Glutamatergic neuron (in vitro differentiated cells): ENCODE results near the gene INS. TPM values are rescaled to one million over a fixed set of nuclear protein-coding genes. Genes with fewer than 3 reads are reported as not detected.
"Not testable (repeated sequence)": the region's sequence is repeated elsewhere in the genome, so short reads cannot be mapped to it uniquely, and the experiment has no call there.

Experiments used
- DNase-seq: peaks from one replicate; pipeline ENCODE4 v3.0.0; 2022
- H3K27ac Mint-ChIP-seq: one replicate; pipeline ENCODE4 v1.8.0; 2020; ENCODE audit warnings: mild to moderate bottlenecking, mixed read lengths, inconsistent platforms; ENCODE audit not compliant: unreplicated experiment
- H3K27me3 Mint-ChIP-seq: one replicate; pipeline ENCODE4 v1.8.0; 2020; ENCODE audit warnings: mild to moderate bottlenecking, moderate library complexity, mixed read lengths, inconsistent platforms; ENCODE audit not compliant: unreplicated experiment
- H3K36me3 Mint-ChIP-seq: one replicate; pipeline ENCODE4 v1.8.0; 2020; ENCODE audit warnings: mild to moderate bottlenecking, mixed read lengths, inconsistent platforms; ENCODE audit not compliant: unreplicated experiment
- H3K4me1 Mint-ChIP-seq: one replicate; pipeline ENCODE4 v1.8.0; 2020; ENCODE audit warnings: mild to moderate bottlenecking, low read depth, mixed read lengths, inconsistent platforms; ENCODE audit not compliant: unreplicated experiment
- H3K4me3 Mint-ChIP-seq: one replicate; pipeline ENCODE4 v1.8.0; 2020; ENCODE audit warnings: mild to moderate bottlenecking, mixed read lengths, inconsistent platforms; ENCODE audit not compliant: unreplicated experiment
- H3K9me3 Mint-ChIP-seq: one replicate; pipeline ENCODE4 v1.8.0; 2020; ENCODE audit warnings: mild to moderate bottlenecking, moderate library complexity, mixed read lengths, inconsistent platforms; ENCODE audit not compliant: unreplicated experiment
- total RNA-seq: library from RNA; stranded (reverse); fragmentation: NEBNext Ultra II Directional; extraction: Animal tissue kit (Norgen Biotek cat#: 25700); gene quantifications from one replicate; pipeline ENCODE4 v1.2.1, GENCODE V29; 2021; ENCODE audit not compliant: unreplicated experiment
- TF ChIP-seq, protein P1 (sequence below): fragments of 200-600 bp; sonication (generic); IDR thresholded peaks from one replicate; pipeline ENCODE4 v1.5.0; 2021; ENCODE audit not compliant: partially characterized antibody, unreplicated experiment

Gene INS
- total RNA-seq, 1 donor from 2014 or later: not detected

DNA sequence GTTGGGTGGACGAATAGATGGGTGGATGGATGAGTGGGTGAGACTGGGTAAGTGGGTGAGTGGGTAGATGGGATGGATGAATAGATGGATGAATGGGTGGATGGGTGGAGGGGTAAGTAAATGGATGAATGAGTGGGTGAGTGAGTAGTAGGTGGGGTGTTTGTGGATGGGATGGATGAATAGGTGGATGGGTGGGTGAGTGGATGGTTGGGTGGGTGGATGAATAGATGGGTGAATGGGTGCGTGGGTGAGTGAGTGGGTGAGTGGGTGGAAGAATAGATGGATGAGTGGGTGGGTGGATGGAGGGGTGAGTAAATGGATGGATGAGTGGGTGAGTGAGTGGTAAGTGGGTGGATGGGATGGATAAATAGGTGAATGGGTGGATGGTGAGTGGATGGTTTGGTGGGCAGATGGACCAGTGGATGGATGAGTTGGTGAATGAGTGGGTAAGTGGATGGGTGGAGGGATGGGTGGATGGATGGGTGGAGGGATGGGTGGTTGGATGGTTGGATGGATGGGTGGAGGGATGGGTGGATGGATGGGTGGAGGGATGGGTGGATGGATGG is 34.4 kb downstream of the INS start:
- H3K4me3 Mint-ChIP-seq: no peak overlapping the region
- peaks cover 4% of the 10 kb centered on the region for H3K4me1 Mint-ChIP-seq
- H3K27me3 Mint-ChIP-seq: peaks cover 5% of the 10 kb centered on the region

DNA sequence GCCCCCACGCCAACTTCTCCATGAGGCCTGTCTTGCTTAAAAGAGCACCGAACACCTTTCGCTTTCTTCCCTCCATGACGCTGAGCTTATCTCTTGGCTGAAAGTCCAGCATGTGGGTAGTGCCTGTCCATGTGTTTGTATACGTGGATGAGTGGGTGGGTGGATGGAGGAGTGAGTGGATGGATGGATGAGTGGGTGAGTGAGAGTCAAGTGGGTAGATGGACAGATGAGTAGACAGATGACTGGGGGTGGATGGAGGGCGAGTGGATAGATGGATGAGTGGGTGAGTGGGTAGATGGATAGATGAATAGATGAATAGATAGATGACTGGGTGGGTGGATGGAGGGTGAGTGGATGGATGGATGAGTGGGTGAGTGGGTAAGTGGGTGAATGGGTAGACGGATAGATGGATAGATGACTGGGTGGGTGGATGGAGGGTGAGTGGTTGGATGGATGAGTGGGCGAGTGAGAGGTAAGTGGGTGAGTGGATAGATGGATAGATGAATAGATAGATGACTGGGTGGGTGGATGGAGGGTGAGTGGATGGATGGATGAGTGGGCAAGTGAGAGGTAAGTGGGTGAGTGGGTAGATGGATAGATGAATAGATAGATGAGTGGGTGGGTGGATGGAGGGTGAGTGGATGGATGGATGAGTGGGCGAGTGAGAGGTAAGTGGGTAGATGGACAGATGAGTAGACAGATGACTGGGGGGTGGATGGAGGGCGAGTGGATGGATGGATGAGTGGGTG is 36.1 kb downstream of the INS start:
- not testable (repeated sequence) for H3K27me3 Mint-ChIP-seq, H3K36me3 Mint-ChIP-seq, H3K4me1 Mint-ChIP-seq, H3K4me3 Mint-ChIP-seq, H3K9me3 Mint-ChIP-seq, DNase-seq
- H3K27ac Mint-ChIP-seq: peak overlapping the region; percentile 55

More for the DNA sequence above, 34.4 kb downstream of the INS start:
- Mint-ChIP-seq H3K36me3 (peaks cover 6% of the 10 kb centered on the region), H3K27ac (no peak overlapping the region), H3K9me3 (peaks cover 5% of the 10 kb centered on the region)
- TF ChIP-seq, protein P1, sequence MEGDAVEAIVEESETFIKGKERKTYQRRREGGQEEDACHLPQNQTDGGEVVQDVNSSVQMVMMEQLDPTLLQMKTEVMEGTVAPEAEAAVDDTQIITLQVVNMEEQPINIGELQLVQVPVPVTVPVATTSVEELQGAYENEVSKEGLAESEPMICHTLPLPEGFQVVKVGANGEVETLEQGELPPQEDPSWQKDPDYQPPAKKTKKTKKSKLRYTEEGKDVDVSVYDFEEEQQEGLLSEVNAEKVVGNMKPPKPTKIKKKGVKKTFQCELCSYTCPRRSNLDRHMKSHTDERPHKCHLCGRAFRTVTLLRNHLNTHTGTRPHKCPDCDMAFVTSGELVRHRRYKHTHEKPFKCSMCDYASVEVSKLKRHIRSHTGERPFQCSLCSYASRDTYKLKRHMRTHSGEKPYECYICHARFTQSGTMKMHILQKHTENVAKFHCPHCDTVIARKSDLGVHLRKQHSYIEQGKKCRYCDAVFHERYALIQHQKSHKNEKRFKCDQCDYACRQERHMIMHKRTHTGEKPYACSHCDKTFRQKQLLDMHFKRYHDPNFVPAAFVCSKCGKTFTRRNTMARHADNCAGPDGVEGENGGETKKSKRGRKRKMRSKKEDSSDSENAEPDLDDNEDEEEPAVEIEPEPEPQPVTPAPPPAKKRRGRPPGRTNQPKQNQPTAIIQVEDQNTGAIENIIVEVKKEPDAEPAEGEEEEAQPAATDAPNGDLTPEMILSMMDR: no peak
- no peak for DNase-seq

DNA sequence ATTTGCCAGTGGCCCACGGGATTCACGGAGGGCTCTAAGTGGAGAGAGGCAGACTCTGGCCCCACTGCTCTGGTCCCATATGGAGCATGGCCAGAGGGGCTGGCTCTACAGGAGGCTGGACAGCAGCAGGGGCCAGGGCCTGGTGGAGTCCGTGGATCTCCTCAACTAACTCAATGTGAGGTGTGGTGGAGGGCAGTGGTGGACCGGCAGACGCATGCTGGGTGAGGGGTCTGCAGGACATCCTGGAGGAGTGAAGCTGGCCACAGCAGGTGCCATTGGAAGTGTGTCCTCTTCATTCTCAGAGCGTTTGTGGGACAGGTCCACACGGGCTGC is 37.4 kb downstream of the INS start:
- peak; percentile 12 for DNase-seq
- H3K4me3 Mint-ChIP-seq: no peak overlapping the region
- peaks cover 3% of the 10 kb centered on the region for H3K9me3 Mint-ChIP-seq
- TF ChIP-seq, protein P1: no peak
- no peaks in the 10 kb centered on the region for H3K36me3 Mint-ChIP-seq
- no peaks in the 10 kb centered on the region for H3K4me1 Mint-ChIP-seq
- H3K27ac Mint-ChIP-seq: no peak overlapping the region
- peaks cover 7% of the 10 kb centered on the region for H3K27me3 Mint-ChIP-seq

DNA sequence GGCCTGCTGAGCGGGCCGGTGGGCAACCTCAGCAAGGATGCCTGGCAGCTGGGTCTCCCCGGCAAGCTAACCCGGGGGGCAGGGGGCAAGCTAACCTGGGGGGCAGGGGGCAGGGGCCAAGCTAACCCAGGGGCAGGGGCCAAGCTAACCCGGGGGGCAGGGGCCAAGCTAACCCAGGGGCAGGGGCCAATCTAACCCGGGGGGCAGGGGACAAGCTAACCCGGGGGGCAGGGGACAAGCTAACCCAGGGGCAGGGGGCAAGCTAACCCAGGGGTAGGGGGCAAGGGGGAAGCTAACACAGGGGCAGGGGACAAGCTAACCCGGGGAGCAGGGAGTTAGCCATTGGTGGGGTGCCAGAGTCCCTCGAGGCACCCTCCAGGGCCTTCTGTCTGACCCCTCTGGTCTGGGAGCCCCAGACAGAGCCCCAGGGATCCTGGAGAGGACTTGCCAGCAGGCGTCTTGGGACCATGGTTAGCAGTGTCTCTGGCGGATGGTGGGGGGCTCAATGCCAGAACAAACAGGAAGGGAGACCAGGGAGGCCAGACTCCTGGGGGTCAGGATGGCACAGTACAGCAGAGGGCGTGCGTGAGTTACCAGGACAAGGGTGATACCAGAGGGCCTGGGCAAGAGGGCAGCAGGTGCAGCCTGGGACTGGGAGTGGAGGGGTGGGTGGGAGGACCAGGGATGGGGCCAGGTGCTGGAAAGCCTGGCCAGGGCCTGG is 37.9 kb downstream of the INS start:
- DNase-seq: peak; percentile 10
- peaks cover 7% of the 10 kb centered on the region for H3K27me3 Mint-ChIP-seq
- H3K27ac Mint-ChIP-seq: no peak overlapping the region
- TF ChIP-seq, protein P1: no peak
- no peaks in the 10 kb centered on the region for H3K36me3 Mint-ChIP-seq
- H3K4me1 Mint-ChIP-seq: no peaks in the 10 kb centered on the region
- no peak overlapping the region for H3K4me3 Mint-ChIP-seq
- H3K9me3 Mint-ChIP-seq: peaks cover 3% of the 10 kb centered on the region

DNA sequence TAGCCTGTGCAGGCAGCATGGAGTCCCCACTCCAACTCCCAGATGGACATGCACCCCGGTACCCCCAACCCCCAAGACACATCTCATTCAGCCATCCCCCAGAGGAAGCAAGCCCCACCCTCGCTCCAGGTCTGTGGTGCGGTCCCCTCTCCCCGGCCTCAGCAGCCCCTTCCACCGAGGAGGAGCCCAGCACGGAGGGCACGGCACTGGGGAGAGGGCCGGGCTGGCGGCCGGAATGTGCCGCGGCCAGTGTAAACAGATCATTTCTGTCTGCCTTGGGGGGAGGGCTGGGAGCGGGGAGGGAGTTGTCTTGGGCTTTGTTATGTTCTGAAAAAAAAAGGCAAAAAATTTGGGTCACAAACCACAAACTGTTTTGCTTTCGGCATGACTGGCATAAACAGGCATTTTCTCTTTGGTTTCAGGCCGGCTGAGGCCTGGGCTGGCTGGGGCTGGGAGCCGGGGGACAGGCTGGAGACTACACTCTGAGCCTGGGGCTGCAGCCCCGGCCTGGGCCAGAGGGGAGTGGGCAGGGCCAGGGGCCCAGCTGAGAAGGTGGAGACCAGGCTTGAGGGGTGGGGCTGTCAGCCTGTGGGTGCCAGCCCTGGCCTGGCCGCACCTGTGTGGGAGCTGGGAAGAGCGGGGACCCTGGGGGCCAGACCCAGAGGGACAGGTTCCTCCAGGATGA is 38.6 kb downstream of the INS start:
- peaks cover 4% of the 10 kb centered on the region for H3K36me3 Mint-ChIP-seq
- H3K4me1 Mint-ChIP-seq: no peaks in the 10 kb centered on the region
- peaks cover 7% of the 10 kb centered on the region for H3K27me3 Mint-ChIP-seq
- H3K9me3 Mint-ChIP-seq: peaks cover 6% of the 10 kb centered on the region
- no peak overlapping the region for H3K27ac Mint-ChIP-seq
- no peak for DNase-seq
- TF ChIP-seq, protein P1: no peak
- H3K4me3 Mint-ChIP-seq: no peak overlapping the region
